IPS-18a (cell line): ENCODE data around the gene TMEM41B.
"Not testable (repeated sequence)": the region's sequence is repeated elsewhere in the genome, so short reads cannot be mapped to it uniquely, and the experiment has no call there.

ENCODE experiments used
- H3K27ac ChIP-seq: one replicate; pipeline ENCODE4 v1.5.1; 2013; ENCODE audit warnings: low read length
- H3K27me3 ChIP-seq: one replicate; pipeline ENCODE4 v1.6.1; 2013; ENCODE audit warnings: mild to moderate bottlenecking, low read length; ENCODE audit not compliant: control insufficient read depth, insufficient read depth
- H3K36me3 ChIP-seq: one replicate; pipeline ENCODE4 v1.6.1; 2013; ENCODE audit warnings: low read depth, low read length; ENCODE audit not compliant: control insufficient read depth
- H3K4me1 ChIP-seq: one replicate; pipeline ENCODE4 v1.6.1; 2013; ENCODE audit warnings: low read depth, low read length; ENCODE audit not compliant: control insufficient read depth
- H3K4me3 ChIP-seq: one replicate; pipeline ENCODE4 v1.5.1; 2013; ENCODE audit warnings: low read length
- H3K9ac ChIP-seq: one replicate; pipeline ENCODE4 v1.6.1; 2013; ENCODE audit warnings: mild to moderate bottlenecking, low read length, moderate library complexity
- H3K9me3 ChIP-seq: one replicate; pipeline ENCODE4 v1.6.1; 2013; ENCODE audit warnings: low read depth, low read length; ENCODE audit not compliant: control insufficient read depth

The TMEM41B gene, protein sequence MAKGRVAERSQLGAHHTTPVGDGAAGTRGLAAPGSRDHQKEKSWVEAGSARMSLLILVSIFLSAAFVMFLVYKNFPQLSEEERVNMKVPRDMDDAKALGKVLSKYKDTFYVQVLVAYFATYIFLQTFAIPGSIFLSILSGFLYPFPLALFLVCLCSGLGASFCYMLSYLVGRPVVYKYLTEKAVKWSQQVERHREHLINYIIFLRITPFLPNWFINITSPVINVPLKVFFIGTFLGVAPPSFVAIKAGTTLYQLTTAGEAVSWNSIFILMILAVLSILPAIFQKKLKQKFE

DNA sequence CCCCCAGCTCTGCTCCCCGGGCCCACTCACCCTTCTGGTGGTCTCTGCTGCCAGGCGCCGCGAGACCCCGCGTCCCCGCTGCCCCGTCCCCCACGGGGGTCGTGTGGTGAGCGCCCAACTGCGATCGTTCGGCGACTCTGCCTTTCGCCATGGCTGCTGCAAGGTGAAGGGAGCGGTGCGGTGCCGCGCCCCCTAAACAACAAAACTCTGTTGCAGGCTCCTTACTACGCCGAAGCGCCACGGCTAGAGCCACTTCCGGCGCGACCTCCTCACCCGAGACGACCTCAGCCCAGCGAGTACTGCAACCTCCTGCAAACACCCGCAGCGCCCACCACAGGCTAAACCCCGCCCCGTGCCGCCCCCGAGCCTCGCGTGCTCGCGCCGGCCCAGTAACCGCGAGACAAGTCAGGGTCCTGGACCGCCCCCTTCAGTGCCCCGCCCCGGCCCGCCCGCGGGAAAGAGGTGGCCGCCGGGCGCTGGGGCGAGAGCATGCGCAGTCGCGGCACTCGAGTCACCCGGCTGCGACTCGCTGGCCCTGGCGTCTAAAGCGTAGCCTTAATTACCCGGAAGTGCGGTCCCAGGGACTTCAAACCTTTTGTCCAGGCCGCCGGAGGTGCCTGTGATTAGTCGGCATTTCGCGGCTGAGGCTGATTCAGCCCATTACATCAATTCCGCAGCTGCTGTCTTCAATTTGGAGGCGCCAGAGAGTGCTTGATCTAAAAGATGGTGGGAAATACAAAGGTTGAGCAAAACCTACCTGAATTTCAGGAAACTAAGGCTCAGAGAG, at the start of gene TMEM41B:
TMEM41B (minus strand) TSS at position 303 of the 787 bp plus-strand sequence; CDS start at position 151, 152 bp downstream.
- Histone ChIP-seq H3K4me1 (peaks cover 19% of the 10 kb centered on the region), H3K9ac (peak within 1 kb of the TSS; percentile 94), H3K4me3 (peak within 1 kb of the TSS; percentile 92), H3K9me3 (no peaks in the 10 kb centered on the region), H3K27ac (peak within 1 kb of the TSS; percentile 97), H3K36me3 (no peaks in the 10 kb centered on the region), H3K27me3 (no peaks in the 10 kb centered on the region)

DNA sequence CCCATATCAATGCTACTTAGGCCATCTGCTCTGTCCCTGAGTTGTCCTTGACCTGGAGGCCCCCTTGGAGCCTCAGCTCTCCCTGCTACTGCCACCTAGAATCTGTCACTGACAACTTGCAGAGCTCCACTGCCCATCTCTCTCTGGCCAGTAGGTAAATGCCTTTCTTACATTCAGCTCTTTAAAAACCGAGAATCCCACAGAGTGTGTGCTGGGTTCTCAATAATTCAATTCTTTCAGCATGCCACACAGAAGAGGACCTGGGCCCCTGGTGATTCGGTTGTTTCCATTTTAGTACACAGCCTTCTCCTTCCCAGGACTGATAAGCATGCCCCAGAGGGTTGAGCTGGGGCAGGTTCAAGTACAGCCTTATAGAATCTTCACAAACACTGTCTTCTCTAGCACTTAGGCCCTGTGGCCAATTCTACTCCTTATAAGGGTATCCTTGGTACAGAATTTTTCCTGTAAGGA, 48.0 kb upstream of the TMEM41B start:
- no peaks in the 10 kb centered on the region for H3K27me3 ChIP-seq
- no peaks in the 10 kb centered on the region for H3K36me3 ChIP-seq
- H3K27ac ChIP-seq, result peak overlapping the region; percentile 82
- no peak overlapping the region for H3K4me3 ChIP-seq
- peaks cover 27% of the 10 kb centered on the region for H3K4me1 ChIP-seq
- H3K9ac ChIP-seq, result no peak overlapping the region
- H3K9me3 ChIP-seq, result no peaks in the 10 kb centered on the region

DNA sequence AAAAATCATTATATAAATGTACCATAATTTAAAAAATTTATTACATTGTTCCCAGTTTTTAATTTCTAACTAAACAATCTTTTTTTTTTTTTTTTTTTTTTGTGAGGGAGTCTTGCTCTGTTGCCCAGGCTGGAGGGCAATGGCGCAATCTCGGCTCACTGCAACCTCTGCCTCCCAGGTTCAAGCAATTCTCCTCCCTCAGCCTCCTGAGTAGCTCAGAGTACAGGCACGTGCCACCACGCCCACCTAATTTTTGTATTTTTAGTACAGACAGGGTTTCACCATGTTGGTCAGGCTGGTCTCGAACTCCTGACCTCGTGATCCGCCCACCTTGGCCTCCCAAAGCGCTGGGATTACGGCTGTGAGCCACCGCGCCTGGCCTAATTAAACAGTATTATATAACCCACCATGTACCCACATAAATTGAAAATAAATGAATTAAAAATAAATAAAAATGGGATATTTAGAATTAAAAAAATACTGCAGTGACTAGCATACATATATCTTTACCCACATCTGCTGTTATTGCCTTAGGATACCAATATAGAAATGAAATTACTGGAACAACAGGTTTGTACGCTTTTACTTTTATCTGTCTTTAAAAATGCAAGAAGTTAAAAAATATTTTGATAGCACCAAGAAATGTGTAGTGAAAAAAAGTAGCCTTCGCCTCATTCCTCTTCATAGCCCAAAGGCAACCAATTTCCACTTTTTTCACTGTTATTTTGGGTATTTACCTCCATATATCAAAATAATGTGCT, 46.6 kb upstream of the TMEM41B start:
- not testable (repeated sequence) for H3K9ac ChIP-seq, H3K27me3 ChIP-seq, H3K36me3 ChIP-seq, H3K4me3 ChIP-seq, H3K27ac ChIP-seq, H3K9me3 ChIP-seq
- H3K4me1 ChIP-seq, result peaks cover 27% of the 10 kb centered on the region

DNA sequence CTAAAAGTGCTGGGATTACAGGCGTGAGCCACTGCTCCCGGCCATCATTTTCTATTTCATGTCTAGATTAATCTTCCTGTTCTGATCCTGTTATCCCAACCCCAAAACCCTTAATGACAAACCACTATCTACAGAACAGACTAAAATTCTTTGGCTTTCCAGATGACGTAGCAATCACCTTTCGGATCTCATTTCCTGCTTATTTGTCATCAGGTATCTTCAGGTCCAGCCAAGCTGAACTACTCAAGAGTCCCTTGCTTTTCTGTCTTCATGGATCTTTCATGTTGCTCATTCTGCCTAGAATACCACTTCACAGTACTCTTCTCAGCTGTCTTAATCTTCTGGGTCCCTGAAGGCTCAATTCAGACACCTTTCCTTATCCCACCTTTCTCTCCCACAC, 42.6 kb upstream of the TMEM41B start:
- H3K4me1 ChIP-seq, result no peaks in the 10 kb centered on the region
- no peaks in the 10 kb centered on the region for H3K36me3 ChIP-seq
- H3K27ac ChIP-seq, result no peak overlapping the region
- H3K4me3 ChIP-seq, result no peak overlapping the region
- H3K9ac ChIP-seq, result no peak overlapping the region
- no peaks in the 10 kb centered on the region for H3K27me3 ChIP-seq
- H3K9me3 ChIP-seq, result no peaks in the 10 kb centered on the region

DNA sequence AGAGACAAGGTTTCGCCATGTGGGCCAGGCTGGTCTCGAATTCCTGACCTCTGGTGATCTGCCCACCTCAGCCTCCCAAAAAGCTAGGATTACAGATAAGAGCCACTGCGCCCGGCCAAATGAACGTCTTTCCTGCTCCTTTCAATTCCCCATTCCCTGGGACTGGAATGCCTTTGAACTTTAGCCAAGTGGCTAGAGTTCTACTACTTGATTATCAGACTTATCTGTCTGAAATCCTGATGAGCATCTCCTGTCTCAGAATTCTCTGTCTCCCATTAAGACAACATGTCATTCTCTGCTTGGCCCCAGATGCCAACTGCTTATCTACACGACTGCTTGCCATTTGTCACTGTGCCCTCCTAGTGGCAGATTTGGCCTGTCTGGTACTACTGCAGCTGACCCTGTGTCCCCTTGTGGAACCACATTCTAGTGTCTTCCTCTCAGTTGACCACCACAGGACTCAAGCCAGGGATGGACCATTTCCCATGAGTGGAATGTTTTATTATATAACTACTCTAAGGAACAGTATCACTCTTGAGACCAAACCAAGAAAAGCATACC, 37.0 kb upstream of the TMEM41B start:
- H3K27me3 ChIP-seq, result no peaks in the 10 kb centered on the region
- H3K36me3 ChIP-seq, result no peaks in the 10 kb centered on the region
- no peaks in the 10 kb centered on the region for H3K9me3 ChIP-seq
- no peak overlapping the region for H3K4me3 ChIP-seq
- H3K9ac ChIP-seq, result no peak overlapping the region
- H3K27ac ChIP-seq, result no peak overlapping the region
- H3K4me1 ChIP-seq, result peaks cover 14% of the 10 kb centered on the region

DNA sequence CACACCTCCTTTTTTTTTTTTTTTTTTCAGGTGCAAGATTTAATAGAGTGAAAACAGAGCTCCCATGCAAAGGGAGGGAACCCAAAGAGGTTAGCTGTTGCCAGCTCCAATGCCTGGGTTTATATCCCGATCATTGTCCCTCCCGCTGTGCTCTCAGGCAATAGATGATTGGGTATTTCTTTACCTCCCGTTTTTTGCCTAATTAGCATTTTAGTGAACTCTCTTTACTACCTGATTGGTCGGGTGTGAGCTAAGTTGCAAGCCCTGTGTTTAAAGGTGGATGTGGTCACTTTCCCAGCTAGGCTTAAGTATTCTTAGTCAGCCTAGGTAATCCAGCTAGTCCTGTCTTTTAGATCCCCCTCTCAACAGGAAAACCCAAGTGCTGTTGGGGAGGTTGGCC, 33.4 kb upstream of the TMEM41B start:
- not testable (repeated sequence) for H3K27me3 ChIP-seq, H3K36me3 ChIP-seq, H3K27ac ChIP-seq, H3K4me3 ChIP-seq, H3K9ac ChIP-seq, H3K9me3 ChIP-seq
- H3K4me1 ChIP-seq, result peaks cover 14% of the 10 kb centered on the region

DNA sequence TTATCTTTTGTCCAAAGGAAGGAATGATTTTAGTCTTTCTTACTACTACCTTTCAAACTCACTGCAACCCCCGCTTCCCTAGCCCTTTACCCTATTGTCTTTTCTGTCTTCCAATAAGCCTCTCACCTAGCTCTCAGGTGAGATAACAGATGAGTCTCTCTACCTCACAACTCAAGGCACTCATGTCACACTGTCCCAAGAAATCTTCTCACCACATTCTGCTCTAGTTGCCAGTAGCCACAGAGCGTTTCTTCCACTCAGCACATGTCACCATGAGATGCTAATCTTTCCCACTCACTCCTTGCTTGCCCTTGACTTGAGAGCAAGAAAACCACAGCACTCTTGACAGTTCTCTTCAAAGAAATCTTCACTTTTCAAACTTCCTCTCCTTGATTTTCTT, 32.7 kb upstream of the TMEM41B start:
- no peak overlapping the region for H3K27ac ChIP-seq
- H3K4me1 ChIP-seq, result peaks cover 14% of the 10 kb centered on the region
- no peaks in the 10 kb centered on the region for H3K27me3 ChIP-seq
- no peaks in the 10 kb centered on the region for H3K9me3 ChIP-seq
- no peak overlapping the region for H3K4me3 ChIP-seq
- no peak overlapping the region for H3K9ac ChIP-seq
- no peaks in the 10 kb centered on the region for H3K36me3 ChIP-seq

DNA sequence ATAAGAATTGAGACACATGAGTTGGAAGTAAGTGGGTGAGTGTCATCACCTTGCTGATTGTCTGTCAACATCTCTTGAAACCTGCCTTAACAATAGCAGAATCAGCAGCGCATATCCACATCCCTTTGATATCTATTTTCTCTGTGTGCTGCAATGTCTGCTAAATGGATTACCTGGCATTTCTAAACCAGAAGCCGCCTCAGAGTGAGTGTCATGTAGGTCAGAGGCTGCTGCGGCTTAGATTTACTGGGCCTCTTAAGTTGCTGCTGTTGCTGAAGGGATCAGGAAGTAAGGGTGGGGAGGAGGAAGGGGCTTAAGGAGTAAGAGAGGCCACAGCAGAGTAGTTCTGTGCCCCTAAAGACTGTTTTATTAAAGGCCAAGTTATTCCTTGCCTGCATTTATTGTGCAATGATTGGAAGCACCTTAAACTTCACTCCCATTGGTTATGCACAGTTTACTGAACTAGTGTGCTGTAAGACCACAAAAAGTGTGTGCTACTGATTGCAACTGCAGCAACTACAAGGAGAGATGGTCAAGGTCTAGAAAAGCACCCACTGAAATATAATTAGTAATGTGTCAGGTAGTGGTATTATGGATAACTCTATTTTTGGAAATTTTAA, 29.8 kb upstream of the TMEM41B start:
- no peaks in the 10 kb centered on the region for H3K27me3 ChIP-seq
- H3K9me3 ChIP-seq, result no peaks in the 10 kb centered on the region
- H3K4me3 ChIP-seq, result no peak overlapping the region
- H3K4me1 ChIP-seq, result peaks cover 14% of the 10 kb centered on the region
- H3K36me3 ChIP-seq, result no peaks in the 10 kb centered on the region
- no peak overlapping the region for H3K9ac ChIP-seq
- H3K27ac ChIP-seq, result no peak overlapping the region

DNA sequence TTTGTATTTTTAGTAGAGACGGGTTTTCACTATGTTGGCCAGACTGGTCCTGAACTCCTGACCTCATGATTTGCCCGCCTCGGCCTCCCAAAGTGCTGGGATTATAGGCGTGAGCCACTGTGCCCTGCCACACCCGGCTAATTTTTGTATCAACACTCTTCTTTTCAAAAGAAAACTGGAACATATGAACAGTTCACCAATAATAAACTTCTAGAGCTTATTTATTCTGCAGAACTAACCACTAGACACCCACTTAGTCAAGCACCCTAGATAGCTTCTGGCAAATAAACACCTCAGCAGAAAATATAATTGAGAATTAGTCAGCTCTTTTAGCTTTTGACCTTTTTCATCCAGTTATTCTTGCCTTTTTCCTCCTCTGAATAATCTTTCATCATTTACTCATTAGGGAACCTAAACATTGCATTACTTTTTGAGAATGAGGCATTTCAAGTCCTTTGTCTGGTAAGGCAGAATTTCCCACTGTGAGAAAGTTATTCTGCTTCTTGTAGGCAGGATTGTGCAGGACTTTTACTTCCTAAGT, 27.3 kb upstream of the TMEM41B start:
- no peaks in the 10 kb centered on the region for H3K27me3 ChIP-seq
- H3K9me3 ChIP-seq, result no peaks in the 10 kb centered on the region
- no peak overlapping the region for H3K27ac ChIP-seq
- H3K4me3 ChIP-seq, result no peak overlapping the region
- no peak overlapping the region for H3K9ac ChIP-seq
- H3K4me1 ChIP-seq, result peaks cover 3% of the 10 kb centered on the region
- H3K36me3 ChIP-seq, result no peaks in the 10 kb centered on the region

DNA sequence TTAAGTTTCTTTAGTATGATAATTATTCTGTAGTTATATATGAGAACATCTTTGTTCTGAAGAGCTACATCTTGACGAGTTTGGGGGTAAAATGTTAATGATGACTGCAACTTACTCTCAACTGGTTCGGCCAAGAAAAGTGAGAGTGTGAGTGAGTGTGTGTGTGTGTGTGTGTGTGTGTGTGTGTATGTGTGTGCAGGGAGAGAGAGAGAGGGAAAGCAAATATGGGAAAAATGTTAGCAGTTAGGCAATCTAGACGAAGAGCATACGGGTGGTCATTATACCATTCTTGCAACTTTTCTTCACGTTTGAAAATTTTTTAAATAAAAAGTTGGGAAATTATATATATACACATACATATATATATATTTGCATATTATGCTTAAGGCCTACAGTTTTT, 18.3 kb upstream of the TMEM41B start:
- no peak overlapping the region for H3K9ac ChIP-seq
- no peaks in the 10 kb centered on the region for H3K27me3 ChIP-seq
- no peaks in the 10 kb centered on the region for H3K36me3 ChIP-seq
- H3K4me1 ChIP-seq, result peaks cover 3% of the 10 kb centered on the region
- no peaks in the 10 kb centered on the region for H3K9me3 ChIP-seq
- H3K27ac ChIP-seq, result no peak overlapping the region
- no peak overlapping the region for H3K4me3 ChIP-seq
